H1 (cell line): ENCODE measurements around the gene RTKN. TPM values are rescaled to one million over a fixed set of nuclear protein-coding genes. Genes with fewer than 3 reads are reported as not detected.

Experiments used
- CTCF ChIA-PET: fragments of 300-600 bp; sonication (Branson Sonifier 250); formaldehyde crosslinking; loops from one replicate; lab custom pipeline; 2021; ENCODE audit not compliant: partially characterized antibody; lab: Charles Lee
- POLR2A ChIA-PET: fragments of 300-600 bp; sonication (Branson Sonifier 250); formaldehyde crosslinking; loops from one replicate; lab custom pipeline; 2021; ENCODE audit warnings: inconsistent platforms; ENCODE audit not compliant: partially characterized antibody; lab: Charles Lee
- DNase-seq, 2 experiments: peaks; one replicate each; pipeline versions ENCODE4 v3.0.0 to v3.0.0-alpha.2; 2010 to 2022; ENCODE audit warnings: low spot score in 2 of 2, low read depth in 1 of 2, mixed read lengths in 1 of 2
- FAIRE-seq: peaks from 2 replicates; lab custom pipeline; 2011; peaks lifted over from hg19 to GRCh38; lab: Jason Lieb, UNC
- H2AFZ ChIP-seq: 2 replicates; pipeline ENCODE4 v1.8.1; 2012; ENCODE audit warnings: low read length, inconsistent platforms
- H2AK5ac ChIP-seq: 2 replicates; pipeline ENCODE4 v1.6.1; 2013; ENCODE audit warnings: low read depth, low read length
- H2BK120ac ChIP-seq: replicated peaks from 2 replicates; pipeline ENCODE3; 2013; ENCODE audit warnings: low read depth, low read length, inconsistent platforms
- H2BK12ac ChIP-seq: 2 replicates; pipeline ENCODE4 v1.6.1; 2013; ENCODE audit warnings: low read depth, low read length
- H2BK15ac ChIP-seq: 2 replicates; pipeline ENCODE4 v1.6.1; 2013; ENCODE audit warnings: low read length
- H2BK20ac ChIP-seq: 2 replicates; pipeline ENCODE4 v1.6.1; 2013; ENCODE audit warnings: low read length
- H2BK5ac ChIP-seq: 2 replicates; pipeline ENCODE4 v1.6.1; 2013; ENCODE audit warnings: low read depth, low read length
- H3K14ac ChIP-seq: 2 replicates; pipeline ENCODE4 v1.6.1; 2013; ENCODE audit warnings: inconsistent platforms; ENCODE audit not compliant: insufficient read length
- H3K18ac ChIP-seq: 2 replicates; pipeline ENCODE4 v1.6.1; 2013; ENCODE audit warnings: low read length; ENCODE audit errors: extremely low read depth
- H3K23ac ChIP-seq: 2 replicates; pipeline ENCODE4 v1.6.1; 2013; ENCODE audit warnings: inconsistent platforms; ENCODE audit not compliant: insufficient read length
- H3K23me2 ChIP-seq: 2 replicates; pipeline ENCODE4 v1.6.1; 2013; ENCODE audit warnings: low read depth, low read length
- H3K27ac ChIP-seq: 2 replicates; pipeline ENCODE4 v1.6.1; 2011; ENCODE audit warnings: low read depth, low read length, inconsistent platforms
- H3K27me3 ChIP-seq, 4 experiments: replicated peaks in 1 of 4; 1 replicate in 1 of 4; 2 replicates in 3 of 4; pipeline versions ENCODE4 v1.6.1 to v1.8.1; 2011 to 2013; ENCODE audit warnings: low read length in 3 of 4, mild to moderate bottlenecking in 3 of 4, inconsistent platforms in 2 of 4, mixed read lengths in 2 of 4, moderate library complexity in 1 of 4; ENCODE audit not compliant: control insufficient read depth in 3 of 4, insufficient read depth in 3 of 4; ENCODE audit errors: extremely low read depth in 1 of 4
- H3K36me3 ChIP-seq, 4 experiments: 2 replicates each; pipeline versions ENCODE4 v1.6.1 to v1.8.1; 2011 to 2013; ENCODE audit warnings: mild to moderate bottlenecking in 4 of 4, low read length in 3 of 4, moderate library complexity in 2 of 4, control low read depth in 1 of 4, inconsistent platforms in 1 of 4; ENCODE audit not compliant: insufficient read depth in 4 of 4, control insufficient read depth in 2 of 4
- H3K4ac ChIP-seq: replicated peaks from 2 replicates; pipeline ENCODE3; 2013; ENCODE audit warnings: low read length, low read depth, mixed read lengths, inconsistent platforms; ENCODE audit not compliant: insufficient read length
- H3K4me1 ChIP-seq, 4 experiments: replicated peaks in 1 of 4; 1 replicate in 1 of 4; 2 replicates in 3 of 4; pipeline versions ENCODE4 v1.6.1 to v1.8.1; 2011 to 2013; ENCODE audit warnings: low read length in 3 of 4, inconsistent platforms in 2 of 4, mixed read lengths in 1 of 4; ENCODE audit not compliant: insufficient read depth in 4 of 4, control insufficient read depth in 3 of 4
- H3K4me2 ChIP-seq, 2 experiments: 2 replicates each; pipeline versions ENCODE4 v1.6.1 to v1.8.1; 2011 to 2013; ENCODE audit warnings: low read depth in 2 of 2, low read length in 2 of 2, control low read depth in 1 of 2, inconsistent platforms in 1 of 2, mild to moderate bottlenecking in 1 of 2; ENCODE audit not compliant: insufficient read depth in 1 of 2
- H3K4me3 ChIP-seq, 4 experiments: fragments of 200-600, 300-600 bp in 1 of 4; sonication (generic), shearing (Covaris generic), sonication (Bioruptor Twin) in 1 of 4; 2 replicates each; pipeline versions ENCODE4 v1.5.1 to v1.8.1; 2011 to 2016; ENCODE audit warnings: low read length in 4 of 4, low read depth in 3 of 4, control low read depth in 2 of 4, inconsistent platforms in 2 of 4, mild to moderate bottlenecking in 2 of 4, mixed read lengths in 1 of 4, moderate library complexity in 1 of 4; ENCODE audit not compliant: insufficient read depth in 2 of 4; ENCODE audit errors: extremely low read depth in 1 of 4
- H3K56ac ChIP-seq: replicated peaks from 2 replicates; pipeline ENCODE3; 2013; ENCODE audit warnings: low read depth, mild to moderate bottlenecking, mixed read lengths, low read length, inconsistent platforms; ENCODE audit not compliant: insufficient read length
- H3K79me1 ChIP-seq: 2 replicates; pipeline ENCODE4 v1.6.1; 2013; ENCODE audit warnings: low read depth, low read length, control low read depth
- H3K79me2 ChIP-seq, 2 experiments: 2 replicates each; pipeline versions ENCODE4 v1.6.1 to v1.8.1; 2012 to 2013; ENCODE audit warnings: low read length in 2 of 2, mild to moderate bottlenecking in 2 of 2, inconsistent platforms in 1 of 2; ENCODE audit not compliant: insufficient read depth in 2 of 2, control insufficient read depth in 1 of 2
- H3K9ac ChIP-seq, 4 experiments: replicated peaks in 1 of 4; 1 replicate in 1 of 4; 2 replicates in 3 of 4; pipeline versions ENCODE4 v1.6.1 to v1.8.1; 2011 to 2013; ENCODE audit warnings: low read depth in 3 of 4, low read length in 3 of 4, control low read depth in 2 of 4, mild to moderate bottlenecking in 2 of 4, moderate library complexity in 2 of 4, inconsistent platforms in 1 of 4; ENCODE audit errors: extremely low read depth in 1 of 4
- H3K9me3 ChIP-seq, 2 experiments: 2 replicates each; pipeline versions ENCODE4 v1.6.1 to v1.8.1; 2012 to 2013; ENCODE audit warnings: mild to moderate bottlenecking in 2 of 2, moderate library complexity in 2 of 2, control low read depth in 1 of 2, inconsistent platforms in 1 of 2, low read depth in 1 of 2, low read length in 1 of 2, mixed read lengths in 1 of 2; ENCODE audit not compliant: insufficient read depth in 2 of 2
- H4K20me1 ChIP-seq, 2 experiments: replicated peaks in 1 of 2; 2 replicates each; pipeline versions ENCODE3 to v1.8.1; 2011 to 2013; ENCODE audit warnings: inconsistent platforms in 2 of 2, low read length in 2 of 2, mild to moderate bottlenecking in 1 of 2; ENCODE audit not compliant: insufficient read depth in 2 of 2, control insufficient read depth in 1 of 2
- H4K5ac ChIP-seq: 2 replicates; pipeline ENCODE4 v1.6.1; 2013; ENCODE audit warnings: low read length, low read depth, mixed read lengths, inconsistent platforms; ENCODE audit not compliant: insufficient read length
- H4K8ac ChIP-seq: 2 replicates; pipeline ENCODE4 v1.8.0; 2013; ENCODE audit warnings: mild to moderate bottlenecking, moderate library complexity, low read length, inconsistent platforms; ENCODE audit not compliant: insufficient read depth; ENCODE audit errors: extremely low read depth
- H4K91ac ChIP-seq: replicated peaks from 2 replicates; pipeline ENCODE3; 2013; ENCODE audit warnings: low read length, mixed read lengths, inconsistent platforms; ENCODE audit not compliant: insufficient read length
- CTBP2 ChIP-seq: IDR thresholded peaks from 2 replicates; pipeline ENCODE4 v1.7.0; 2011; ENCODE audit warnings: borderline replicate concordance, mild to moderate bottlenecking, moderate library complexity, mixed read lengths, low read length; ENCODE audit not compliant: insufficient read depth, insufficient read length
- EP300 ChIP-seq, 2 experiments: IDR thresholded peaks; 1 replicate in 1 of 2; 2 replicates in 1 of 2; pipeline ENCODE4 v1.6.1; 2011 to 2012; ENCODE audit warnings: low read depth in 2 of 2, low read length in 2 of 2, mild to moderate bottlenecking in 2 of 2, borderline replicate concordance in 1 of 2, inconsistent platforms in 1 of 2, moderate library complexity in 1 of 2
- EZH2 ChIP-seq: fragments of 200-600 bp; sonication (generic); IDR thresholded peaks from 2 replicates; pipeline ENCODE4 v1.7.1; 2012; ENCODE audit warnings: low read depth, mild to moderate bottlenecking, moderate library complexity, low read length, inconsistent platforms; ENCODE audit not compliant: severe bottlenecking
- FOSL1 ChIP-seq: IDR thresholded peaks from 2 replicates; pipeline ENCODE4 v1.6.1; 2011; ENCODE audit warnings: mild to moderate bottlenecking, low read depth, low read length, moderate library complexity; ENCODE audit not compliant: insufficient read depth
- GTF2F1 ChIP-seq: IDR thresholded peaks from 2 replicates; pipeline ENCODE4 v1.6.1; 2012; ENCODE audit warnings: low read depth, low read length, improper control_type of control experiment, borderline replicate concordance
- KDM5A ChIP-seq: fragments of 200-600 bp; IDR thresholded peaks from 2 replicates; pipeline ENCODE4 v1.7.1; 2012; ENCODE audit warnings: mild to moderate bottlenecking, low read length, inconsistent platforms, mixed read lengths
- MAFK ChIP-seq: IDR thresholded peaks from 2 replicates; pipeline ENCODE4 v1.6.1; 2012; ENCODE audit warnings: low read depth, mild to moderate bottlenecking, improper control_type of control experiment, low read length
- POU5F1 ChIP-seq: IDR thresholded peaks from 2 replicates; pipeline ENCODE4 v1.6.1; 2011; ENCODE audit warnings: low read depth, mild to moderate bottlenecking, low read length, moderate library complexity
- SAP30 ChIP-seq: fragments of 300-600 bp; sonication (generic); IDR thresholded peaks from 2 replicates; pipeline ENCODE4 v1.7.1; 2012; ENCODE audit warnings: low read length, moderate library complexity, mild to moderate bottlenecking, inconsistent platforms; ENCODE audit not compliant: insufficient read depth, insufficient replicate concordance
- TBP ChIP-seq: IDR thresholded peaks from 2 replicates; pipeline ENCODE4 v1.6.1; 2011; ENCODE audit warnings: low read depth, low read length, improper control_type of control experiment
- WGBS, 2 experiments: shearing (Covaris generic) in 1 of 2; methylation state at CpG; one replicate each; pipeline versions ENCODE4 v1.1.6 to v1.1.7; 2013 to 2015; ENCODE audit warnings: low lambda C conversion rate in 2 of 2, mixed read lengths in 2 of 2, inconsistent platforms in 1 of 2, low coverage in 1 of 2, missing lambda C conversion rate in 1 of 2; ENCODE audit not compliant: insufficient replicate concordance in 2 of 2, insufficient coverage in 1 of 2, insufficient read length in 1 of 2; ENCODE audit errors: extremely low coverage in 1 of 2, missing lambda C conversion rate in 1 of 2; 5-methylcytosine and 5-hydroxymethylcytosine counted together
- polyA plus RNA-seq, 7 experiments: library from polyadenylated mRNA; depleted of rRNA in 3 of 7; stranded (reverse) in 5 of 7; unstranded in 2 of 7; fragments of >200 nt in 5 of 7; fragments of 200-250 nt in 2 of 7; gene quantifications; 1 replicate in 5 of 7; 2 replicates in 1 of 7; 4 replicates in 1 of 7; pipeline versions ENCODE4 v1.2.1 to v1.2.3, GENCODE V29; 2011 to 2013; ENCODE audit warnings: missing spikeins in 2 of 7, mixed read lengths in 2 of 7
- total RNA-seq: library from RNA; stranded (reverse); fragmentation: NEBNext Ultra II Directional; extraction: Animal tissue kit (Norgen Biotek cat#: 25700); gene quantifications from 2 replicates; pipeline ENCODE4 v1.2.1, GENCODE V29; 2021

The RTKN gene
- total and polyA plus RNA-seq, 2 of the 8 experiments (the other 6 are each of a cell fraction or from before 2014, with no cell fraction given): 40.2 to 54.1 TPM

DNA sequence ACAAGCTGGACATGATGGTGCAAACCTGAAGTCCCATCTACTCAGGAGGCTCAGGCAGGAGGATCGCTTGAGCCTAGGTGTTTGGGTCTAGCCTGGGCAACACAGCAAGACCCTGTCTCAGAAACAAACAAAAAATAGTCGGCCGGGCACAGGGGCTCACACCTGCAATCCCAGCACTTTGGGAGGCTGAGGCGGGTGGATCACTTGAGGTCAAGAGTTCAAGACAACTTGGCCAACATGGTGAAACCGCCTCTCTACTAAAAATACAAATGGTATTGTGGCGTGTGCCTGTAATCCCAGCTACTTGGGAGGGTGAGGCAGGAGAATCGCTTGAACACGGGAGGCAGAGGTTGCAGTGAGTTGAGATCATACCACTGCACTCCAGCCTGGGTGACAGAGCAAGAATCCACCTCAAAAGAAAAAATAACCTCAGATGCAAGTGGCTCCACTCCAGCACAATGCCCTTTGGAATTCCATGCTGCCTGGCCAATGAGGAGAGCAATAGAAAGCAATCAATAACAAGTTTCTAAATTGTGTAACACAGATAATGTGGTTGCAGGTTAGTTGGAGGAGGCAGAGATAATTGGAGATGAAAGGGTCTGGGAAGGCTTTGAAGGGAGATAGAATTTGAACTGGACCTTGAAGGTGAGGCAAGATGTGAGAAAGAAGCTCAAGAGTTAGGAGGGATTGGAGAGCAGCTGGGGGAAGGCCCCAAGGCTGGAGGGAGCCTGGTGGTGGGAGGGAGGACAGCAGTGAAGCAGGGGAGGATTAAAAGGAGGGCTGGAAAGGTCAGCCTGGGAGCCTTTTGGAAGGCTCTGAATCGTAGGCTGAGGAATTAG, 47.1 kb upstream of the RTKN start:
- Histone ChIP-seq H3K23ac (no peak overlapping the region), H3K4me2 (no peak overlapping the region), H2AFZ (no peak overlapping the region), H2BK15ac (no peak overlapping the region), H3K4me3 (no peak overlapping the region), H3K9me3 (no peaks in the 10 kb centered on the region), H3K9ac (no peak overlapping the region), H2BK5ac (no peak overlapping the region), H3K14ac (no peak overlapping the region), H4K8ac (no peak overlapping the region), H2AK5ac (no peak overlapping the region), H3K79me2 (0 out of 4 replicates have a peak, but pooled peaks cover 0 to 2% of the 10 kb centered on the region in 2 experiments), H2BK12ac (no peak overlapping the region), H4K91ac (no peak overlapping the region), H4K5ac (no peak overlapping the region), H3K23me2 (no peaks in the 10 kb centered on the region), H3K36me3 (peaks cover 7 to 22% (median 18%) of the 10 kb centered on the region in 4 experiments), H3K4ac (no peak overlapping the region), H3K56ac (no peak overlapping the region), H3K18ac (no peak overlapping the region), H2BK120ac (no peak overlapping the region), H3K79me1 (no peaks in the 10 kb centered on the region), H2BK20ac (no peak overlapping the region), H3K27ac (no peak overlapping the region), H3K27me3 (no peaks in the 10 kb centered on the region), H4K20me1 (peaks cover 2 to 6% of the 10 kb centered on the region in 2 experiments), H3K4me1 (no peaks in the 10 kb centered on the region)
- ChIA-PET CTCF (interaction anchor here (0.9 to 6.9 kb wide), 8 partner anchors 12 to 98 kb away, joined by 3 to 37 read pairs (median 4); partner anchors contain the start of genes INO80B and LBX2), POLR2A (interaction anchor here (0.9 to 3.2 kb wide), 9 partner anchors 8 to 50 kb away, joined by 3 to 11 read pairs (median 4); partner anchors contain the start of genes LBX2, PCGF1 and WBP1)
- TF ChIP-seq POU5F1: no peak
- TF ChIP-seq SAP30: no peak
- TF ChIP-seq FOSL1: no peak
- TF ChIP-seq CTBP2: no peak
- no peak for TF ChIP-seq TBP
- no peak for TF ChIP-seq EP300 (IDR thresholded peaks at IDR 0.05; ENCODE audit: borderline replicate concordance in 1 of 2, low read depth in 2 of 2, low read length in 2 of 2)
- no peak for TF ChIP-seq EZH2
- TF ChIP-seq GTF2F1: no peak
- no peak for TF ChIP-seq KDM5A
- no peak for TF ChIP-seq MAFK
- no peak for FAIRE-seq
- WGBS, 2 experiments: 88% methylated on average over 9 of the region's 9 CpGs; no CpG with 5 or more reads in 1 of the 2 experiments
- DNase-seq: no peak
